SK-N-SH treated with all-trans-retinoic acid at 6 μM for 48 hours (cell line): ENCODE measurements around the gene PTPRN2.

Source experiments
- ARNTL ChIP-seq: fragments of 450-650 bp; formaldehyde crosslinking; IDR thresholded peaks from 2 replicates; pipeline ENCODE4 v1.5.0; 2020; ENCODE audit warnings: low read depth, mild to moderate bottlenecking, moderate library complexity, borderline replicate concordance
- BACH2 ChIP-seq: fragments of 250-450 bp; sonication (Bioruptor Pico); IDR thresholded peaks from 2 replicates; pipeline ENCODE4 v1.9.0; 2021; ENCODE audit warnings: mild to moderate bottlenecking, borderline replicate concordance
- CSDC2 ChIP-seq: fragments of 250-450 bp; sonication (Bioruptor Pico); IDR thresholded peaks from 2 replicates; pipeline ENCODE4 v1.5.0; 2020; ENCODE audit warnings: mild to moderate bottlenecking, moderate library complexity
- GLIS3 ChIP-seq: fragments of 250-450 bp; sonication (Bioruptor Pico); IDR thresholded peaks from 2 replicates; pipeline ENCODE4 v1.5.0; 2020; ENCODE audit warnings: mild to moderate bottlenecking, moderate library complexity
- PATZ1 ChIP-seq: fragments of 250-450 bp; sonication (Bioruptor Pico); IDR thresholded peaks from 2 replicates; pipeline ENCODE4 v1.8.0; 2020; ENCODE audit warnings: mild to moderate bottlenecking, moderate library complexity, borderline replicate concordance
- ZFP30 ChIP-seq: fragments of 450-650 bp; formaldehyde crosslinking; IDR thresholded peaks from 2 replicates; pipeline ENCODE4 v1.5.0; 2022; ENCODE audit warnings: mild to moderate bottlenecking, moderate library complexity
- ZNF565 ChIP-seq: fragments of 450-650 bp; formaldehyde crosslinking; conservative IDR thresholded peaks from 2 replicates; pipeline ENCODE4 v1.5.0; 2020; ENCODE audit warnings: low read depth, mild to moderate bottlenecking, moderate library complexity
- TF ChIP-seq, protein P1 (sequence below): fragments of 250-450 bp; sonication (Bioruptor Pico); IDR thresholded peaks from 2 replicates; pipeline ENCODE4 v1.5.1; 2021; ENCODE audit warnings: mild to moderate bottlenecking, moderate library complexity
- TF ChIP-seq, protein P2 (sequence below): fragments of 250-450 bp; sonication (Bioruptor Pico); IDR thresholded peaks from 2 replicates; pipeline ENCODE4 v1.8.0; 2021; ENCODE audit warnings: low read depth, mild to moderate bottlenecking, moderate library complexity, borderline replicate concordance

DNA sequence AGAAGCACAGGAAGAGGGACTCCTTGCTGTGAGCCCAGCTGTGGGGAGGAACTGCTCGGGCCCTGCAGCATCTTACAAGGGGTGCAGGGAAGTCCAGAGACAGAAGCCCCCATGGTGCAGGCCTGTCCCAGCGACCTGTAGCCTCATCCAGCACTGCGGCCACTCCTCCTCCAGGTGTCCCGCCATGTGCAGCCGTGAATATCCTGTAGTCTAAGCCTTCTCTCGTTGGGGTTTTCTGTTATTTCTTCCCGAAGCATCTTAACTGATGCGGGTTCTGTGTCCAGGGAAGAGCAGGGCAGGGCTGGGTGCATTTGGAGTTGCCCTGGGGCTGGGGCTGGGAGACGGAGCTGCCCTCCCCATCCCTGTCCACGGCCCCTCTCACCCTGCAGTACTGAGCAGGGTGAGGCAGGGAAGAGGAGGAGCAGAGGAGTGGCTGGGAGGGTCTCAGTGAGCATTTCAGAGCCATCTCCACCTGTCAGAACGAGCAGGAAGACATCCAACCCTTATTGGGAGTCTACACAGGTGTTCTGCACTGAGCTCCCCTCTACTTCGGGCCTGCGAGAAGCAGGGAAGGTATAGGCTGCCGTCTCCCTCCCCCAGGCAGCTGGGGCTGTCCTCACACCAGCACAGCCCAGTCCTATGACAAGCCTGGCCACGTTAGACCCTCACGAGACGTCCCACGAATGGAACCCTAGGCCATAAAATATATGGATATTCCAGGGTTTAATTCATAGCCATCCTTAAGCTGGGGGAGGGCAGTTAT, 756.3 kb downstream of the PTPRN2 start:
- TF ChIP-seq BACH2 (CRISPR knock-in tag) (no peak), CSDC2 (CRISPR knock-in tag) (no peak), PATZ1 (CRISPR knock-in tag) (no peak), ARNTL (no peak), ZFP30 (no peak), GLIS3 (CRISPR knock-in tag) (no peak), ZNF565 (CRISPR knock-in tag) (no peak)
- TF ChIP-seq, protein P1, sequence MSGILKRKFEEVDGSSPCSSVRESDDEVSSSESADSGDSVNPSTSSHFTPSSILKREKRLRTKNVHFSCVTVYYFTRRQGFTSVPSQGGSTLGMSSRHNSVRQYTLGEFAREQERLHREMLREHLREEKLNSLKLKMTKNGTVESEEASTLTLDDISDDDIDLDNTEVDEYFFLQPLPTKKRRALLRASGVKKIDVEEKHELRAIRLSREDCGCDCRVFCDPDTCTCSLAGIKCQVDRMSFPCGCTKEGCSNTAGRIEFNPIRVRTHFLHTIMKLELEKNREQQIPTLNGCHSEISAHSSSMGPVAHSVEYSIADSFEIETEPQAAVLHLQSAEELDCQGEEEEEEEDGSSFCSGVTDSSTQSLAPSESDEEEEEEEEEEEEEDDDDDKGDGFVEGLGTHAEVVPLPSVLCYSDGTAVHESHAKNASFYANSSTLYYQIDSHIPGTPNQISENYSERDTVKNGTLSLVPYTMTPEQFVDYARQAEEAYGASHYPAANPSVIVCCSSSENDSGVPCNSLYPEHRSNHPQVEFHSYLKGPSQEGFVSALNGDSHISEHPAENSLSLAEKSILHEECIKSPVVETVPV (CRISPR knock-in tag), result no peak
- TF ChIP-seq, protein P2, sequence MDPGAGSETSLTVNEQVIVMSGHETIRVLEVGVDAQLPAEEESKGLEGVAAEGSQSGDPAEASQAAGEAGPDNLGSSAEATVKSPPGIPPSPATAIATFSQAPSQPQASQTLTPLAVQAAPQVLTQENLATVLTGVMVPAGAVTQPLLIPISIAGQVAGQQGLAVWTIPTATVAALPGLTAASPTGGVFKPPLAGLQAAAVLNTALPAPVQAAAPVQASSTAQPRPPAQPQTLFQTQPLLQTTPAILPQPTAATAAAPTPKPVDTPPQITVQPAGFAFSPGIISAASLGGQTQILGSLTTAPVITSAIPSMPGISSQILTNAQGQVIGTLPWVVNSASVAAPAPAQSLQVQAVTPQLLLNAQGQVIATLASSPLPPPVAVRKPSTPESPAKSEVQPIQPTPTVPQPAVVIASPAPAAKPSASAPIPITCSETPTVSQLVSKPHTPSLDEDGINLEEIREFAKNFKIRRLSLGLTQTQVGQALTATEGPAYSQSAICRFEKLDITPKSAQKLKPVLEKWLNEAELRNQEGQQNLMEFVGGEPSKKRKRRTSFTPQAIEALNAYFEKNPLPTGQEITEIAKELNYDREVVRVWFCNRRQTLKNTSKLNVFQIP, result no peak
